GM21526 (cell line): ENCODE results near the gene VWA7.

ENCODE experiments used
- ATAC-seq: cut with Tn5 transposase; IDR thresholded peaks from one replicate; pipeline ENCODE4 v1.9.1; 2021; ENCODE audit warnings: moderate library complexity; ENCODE audit not compliant: unreplicated experiment, low FRiP score

Gene VWA7

DNA sequence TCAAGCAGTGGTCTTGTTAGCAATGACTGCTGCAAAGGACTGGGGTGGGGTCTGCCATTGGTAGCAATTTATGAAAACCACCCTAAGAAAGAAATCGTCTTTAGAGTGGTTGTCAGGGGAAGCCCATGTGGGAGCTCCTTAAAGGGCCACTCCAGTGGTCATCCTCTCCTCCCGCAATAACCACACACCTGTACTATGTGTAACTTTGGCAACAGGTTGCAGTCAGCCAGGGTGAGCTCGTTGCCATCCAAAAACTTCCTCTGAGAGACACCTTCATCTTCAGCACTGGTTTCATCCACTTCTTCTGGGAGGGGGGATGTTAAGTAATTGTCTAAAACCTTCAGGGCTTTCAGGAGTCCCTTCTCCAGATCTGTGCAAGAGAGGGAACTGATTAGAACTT is 45.1 kb downstream of the VWA7 start:
- ATAC-seq = no peak

DNA sequence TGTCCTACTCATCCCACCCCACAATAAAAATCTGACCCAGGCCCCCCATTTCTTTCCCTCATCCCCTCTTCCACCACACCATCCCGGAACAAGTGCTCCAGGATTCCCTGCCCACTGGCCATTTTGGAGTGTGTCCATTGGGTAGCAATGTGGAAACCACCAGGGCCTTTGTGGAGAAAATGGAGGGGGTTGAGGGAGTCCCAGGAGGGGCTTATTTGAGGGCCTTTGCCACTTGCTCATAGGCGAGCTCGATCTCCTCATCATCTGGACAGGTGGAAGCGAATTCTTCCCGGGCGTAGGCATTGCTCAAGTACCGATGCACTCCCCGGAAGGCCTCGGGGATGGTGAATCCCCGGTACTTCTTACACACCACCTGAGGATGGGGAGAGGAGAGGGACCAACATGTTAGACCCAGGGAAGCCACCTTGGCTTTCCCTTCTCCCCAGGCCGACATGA is 46.5 kb downstream of the VWA7 start:
- ATAC-seq = no peak

DNA sequence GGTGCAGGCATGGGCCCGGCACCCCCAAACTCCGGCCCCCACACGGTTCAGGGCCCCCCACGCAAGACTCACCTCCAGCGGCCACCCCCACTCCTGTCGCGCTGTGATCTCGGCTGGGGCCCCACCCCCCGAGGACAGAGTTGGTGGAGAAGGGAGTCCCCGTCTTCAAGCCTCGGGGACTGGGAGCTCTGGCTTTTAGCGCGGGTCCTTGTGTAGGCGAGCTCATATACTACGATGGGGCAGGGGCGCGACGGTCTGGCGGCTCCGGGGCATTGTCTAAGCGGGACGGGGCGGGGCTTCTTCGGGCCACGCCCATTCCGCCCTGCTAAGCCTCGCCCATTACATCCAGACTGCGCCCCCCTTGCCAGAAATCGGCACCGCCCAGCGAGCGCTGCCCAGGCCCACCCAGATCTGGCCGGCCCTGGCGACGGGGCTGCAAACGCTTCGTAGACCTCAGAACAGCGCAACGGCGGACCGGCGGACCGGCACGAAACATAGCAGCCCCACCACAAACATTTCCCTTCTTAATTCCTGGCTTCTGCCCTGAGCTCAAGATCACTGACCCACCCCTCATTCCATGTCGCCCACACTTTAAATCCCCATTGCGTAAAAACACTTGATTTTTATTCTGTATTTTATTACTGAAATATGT is 47.0 kb downstream of the VWA7 start:
- no peak for ATAC-seq

DNA sequence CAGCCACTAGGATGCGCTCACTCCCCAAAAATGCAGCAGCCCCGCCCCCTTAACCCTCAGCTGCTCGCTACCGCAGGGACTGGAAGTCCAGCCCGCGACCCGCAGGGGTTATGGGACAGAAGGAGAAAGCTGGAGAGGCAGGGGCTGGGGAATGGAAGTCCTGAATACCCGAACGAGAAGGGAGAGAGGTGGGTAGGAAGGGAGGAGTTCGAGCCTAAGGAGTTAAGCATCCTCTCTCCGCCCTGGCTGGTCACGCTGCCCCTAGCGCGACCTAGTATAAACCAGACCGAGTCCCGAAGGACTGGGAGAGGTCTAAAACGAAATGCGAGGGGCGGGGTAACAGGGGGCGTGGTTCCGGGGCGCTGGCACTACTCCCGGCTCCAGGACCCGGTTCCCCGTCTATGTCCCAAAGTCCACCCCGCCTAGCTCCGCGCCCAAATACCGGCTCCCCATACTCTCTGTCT is 47.6 kb downstream of the VWA7 start:
- ATAC-seq = no peak

DNA sequence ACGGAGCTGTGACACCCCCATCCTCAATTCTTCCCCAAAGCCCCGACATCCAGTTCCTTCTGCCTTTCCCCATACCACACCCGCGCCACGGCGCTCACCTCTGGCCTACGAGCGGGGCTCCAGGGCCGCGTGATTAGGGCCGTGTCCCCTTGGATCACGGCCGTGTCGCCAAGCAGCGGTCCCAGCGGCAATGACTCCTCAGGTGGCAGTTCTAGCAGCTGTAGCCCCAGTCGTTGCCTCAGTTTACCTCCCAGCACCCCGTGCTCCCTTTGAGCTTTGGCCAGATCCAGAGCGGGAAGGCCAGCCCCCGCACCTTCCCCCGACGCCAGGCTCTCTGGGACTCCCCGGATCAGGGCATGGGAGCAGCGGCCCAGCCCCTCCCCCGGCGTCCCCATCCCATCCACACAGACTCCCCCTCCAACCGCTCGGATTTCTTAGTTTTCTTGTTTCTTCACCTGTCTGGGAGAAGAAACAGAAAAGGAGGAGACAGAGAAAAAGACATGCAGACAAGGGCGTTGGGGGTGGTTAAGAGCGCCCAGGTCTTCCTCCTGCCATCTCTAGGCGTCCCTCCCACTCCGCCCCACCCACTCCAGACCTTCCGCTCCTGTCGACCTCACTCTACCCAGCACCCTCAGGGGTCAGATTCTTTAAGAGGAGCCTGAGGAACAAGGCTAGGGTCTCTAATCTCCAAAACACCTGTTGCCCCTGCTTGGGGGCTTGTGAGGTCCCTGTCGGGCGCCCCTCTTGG is 48.2 kb downstream of the VWA7 start, which contains the start of gene DDAH2:
TSS of gene DDAH2 (minus strand) at position 533 of the 748 bp plus-strand sequence. CDS start at position 395, 138 bp downstream.
- no peak for ATAC-seq

DNA sequence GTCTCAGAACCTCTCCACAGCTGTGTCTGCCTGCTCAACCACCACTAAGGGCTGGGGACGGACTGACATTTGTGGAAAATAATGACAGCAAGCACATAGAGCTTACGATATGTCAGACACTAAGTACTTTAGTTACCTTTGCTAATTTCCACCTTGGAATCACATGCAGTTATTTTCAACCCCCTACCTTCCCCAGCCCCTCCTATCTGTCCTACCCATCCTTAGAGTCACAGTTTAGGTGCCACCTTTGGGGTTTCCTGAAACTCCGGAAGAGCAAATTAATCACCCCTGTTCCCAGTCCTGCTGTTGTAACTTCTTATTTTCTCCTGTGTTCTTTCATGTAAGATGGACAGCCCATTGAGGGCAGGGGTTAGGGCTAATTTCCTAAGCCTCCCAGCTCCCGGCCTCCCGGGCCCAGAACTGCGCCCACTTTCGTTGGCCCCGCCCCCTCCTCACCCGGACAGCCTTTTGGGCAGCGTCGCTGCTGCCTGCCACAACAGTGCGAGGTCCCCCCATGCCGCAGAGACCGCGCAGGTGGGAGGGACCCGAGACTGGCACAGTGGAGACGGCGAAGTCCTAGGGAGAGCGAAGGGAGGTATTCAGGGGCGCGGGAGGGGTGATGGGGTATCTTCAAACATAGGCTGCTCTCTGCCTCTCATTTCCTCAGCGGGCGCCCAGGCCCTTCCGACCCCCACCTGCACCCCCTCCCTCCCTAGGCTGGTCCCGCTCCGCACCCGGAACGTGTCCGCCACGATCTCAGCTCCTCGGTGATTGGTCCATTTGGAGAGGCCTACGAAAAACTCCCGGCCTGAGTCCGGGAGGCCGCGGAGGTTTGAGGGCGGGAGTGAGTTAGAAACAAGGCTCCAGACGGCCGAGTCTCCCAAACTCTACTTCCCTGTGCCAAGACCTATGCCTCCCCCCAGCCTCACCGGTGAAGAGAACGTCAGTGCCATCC is 49.1 kb downstream of the VWA7 start:
- no peak for ATAC-seq

DNA sequence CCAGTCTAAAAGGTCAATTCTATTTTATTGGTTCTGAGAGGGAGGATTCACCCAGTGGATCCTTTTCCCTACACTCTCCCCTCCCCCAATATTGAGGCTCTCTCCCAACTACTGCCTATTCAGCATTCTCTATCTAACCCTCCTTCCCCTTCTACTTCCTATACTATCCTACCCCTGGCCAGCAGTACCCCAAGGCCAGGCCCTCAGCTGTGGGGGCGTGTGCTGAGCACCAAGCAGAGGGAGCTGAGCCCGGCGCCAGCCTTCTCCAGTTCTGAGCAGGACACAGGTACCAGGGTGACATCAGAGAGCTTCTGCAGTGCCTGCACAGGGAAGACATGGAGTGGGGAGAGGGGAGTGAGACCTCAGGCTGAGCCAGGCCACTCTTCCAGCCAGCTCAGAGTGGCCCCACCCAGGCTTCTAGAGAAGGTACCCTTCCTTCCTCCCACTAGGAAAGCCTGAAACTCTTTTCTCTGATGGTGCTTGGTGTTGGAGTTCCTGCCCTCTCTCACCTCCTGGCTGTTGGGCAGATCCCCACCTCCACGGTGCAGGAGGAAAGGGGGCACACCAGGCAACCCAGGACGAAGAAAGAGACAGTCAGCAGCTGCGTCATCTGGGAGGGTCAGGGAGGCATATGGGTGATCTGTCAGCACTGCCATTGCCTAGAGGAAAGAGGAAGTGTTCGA is 50.0 kb downstream of the VWA7 start:
- no peak for ATAC-seq

DNA sequence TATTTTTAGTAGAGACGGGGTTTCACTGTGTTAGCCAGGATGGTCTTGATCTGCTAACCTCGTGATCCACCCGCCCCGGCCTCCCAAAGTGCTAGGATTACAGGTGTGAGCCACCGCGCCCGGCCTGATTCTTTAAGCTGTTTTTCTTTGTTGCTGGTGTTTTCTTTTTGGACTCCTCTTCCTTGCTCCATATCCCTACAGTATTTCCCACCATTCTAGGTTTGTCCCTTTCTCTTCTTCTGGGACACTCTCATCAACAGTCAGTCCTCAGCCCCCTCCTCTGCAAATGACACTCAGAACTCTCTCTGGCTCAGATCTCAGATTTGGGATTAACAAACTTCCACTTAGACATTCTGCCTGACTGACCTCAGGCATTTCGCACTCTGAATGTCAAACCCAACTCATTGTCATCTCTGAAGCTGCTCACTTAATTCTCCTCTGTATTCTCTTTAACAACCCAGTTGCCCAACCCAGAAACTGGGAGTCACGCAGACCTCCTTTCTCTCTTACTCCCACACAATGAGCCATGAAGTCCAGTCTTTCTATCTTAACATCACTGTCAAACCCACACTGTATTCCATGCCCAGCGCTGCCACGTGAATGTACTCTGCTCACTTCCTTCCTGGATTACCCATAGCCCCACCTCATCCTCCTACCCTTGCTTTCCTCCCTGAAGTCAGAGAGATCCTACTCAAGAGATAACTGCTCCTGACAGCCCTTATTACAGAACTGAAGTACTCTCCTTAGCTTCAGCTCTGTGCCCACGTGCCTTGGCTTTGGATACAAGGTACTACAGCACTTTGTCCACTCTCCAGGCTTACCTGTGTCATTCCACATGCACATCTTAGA is 51.4 kb downstream of the VWA7 start:
- no peak for ATAC-seq

DNA sequence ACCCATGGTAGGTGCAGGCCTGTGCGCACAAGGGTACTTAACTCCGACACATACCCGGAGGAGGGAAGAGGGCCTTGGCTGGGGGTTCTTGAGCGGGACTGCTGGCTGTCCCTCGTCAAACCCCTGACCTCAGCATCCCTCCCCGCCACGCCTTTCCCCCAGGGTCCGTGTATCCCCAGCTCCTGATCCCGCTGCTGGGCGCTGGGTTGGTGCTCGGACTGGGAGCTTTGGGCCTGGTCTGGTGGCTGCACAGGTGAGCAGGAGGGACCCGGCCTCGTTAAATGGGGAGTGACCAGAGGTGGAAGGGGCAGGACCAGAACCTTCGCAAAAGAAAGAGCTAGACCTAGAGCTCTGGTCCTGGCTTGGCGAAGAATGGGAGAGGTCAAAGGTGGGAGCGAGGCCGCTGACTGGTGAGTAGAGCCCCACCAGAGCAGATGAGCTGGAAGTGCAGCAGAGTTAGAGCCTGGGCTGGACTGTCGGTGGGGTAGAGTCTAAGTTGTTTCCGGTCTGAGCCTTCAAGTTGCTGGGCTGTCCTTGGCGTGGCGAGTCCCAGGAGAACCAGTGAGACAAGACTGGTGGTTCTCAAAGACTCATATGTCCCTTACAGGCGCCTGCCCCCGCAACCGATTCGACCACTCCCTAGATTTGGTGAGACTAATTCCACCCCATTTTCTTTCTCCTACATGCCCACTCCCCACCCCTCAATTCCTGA is 53.0 kb downstream of the VWA7 start:
- ATAC-seq = no peak

DNA sequence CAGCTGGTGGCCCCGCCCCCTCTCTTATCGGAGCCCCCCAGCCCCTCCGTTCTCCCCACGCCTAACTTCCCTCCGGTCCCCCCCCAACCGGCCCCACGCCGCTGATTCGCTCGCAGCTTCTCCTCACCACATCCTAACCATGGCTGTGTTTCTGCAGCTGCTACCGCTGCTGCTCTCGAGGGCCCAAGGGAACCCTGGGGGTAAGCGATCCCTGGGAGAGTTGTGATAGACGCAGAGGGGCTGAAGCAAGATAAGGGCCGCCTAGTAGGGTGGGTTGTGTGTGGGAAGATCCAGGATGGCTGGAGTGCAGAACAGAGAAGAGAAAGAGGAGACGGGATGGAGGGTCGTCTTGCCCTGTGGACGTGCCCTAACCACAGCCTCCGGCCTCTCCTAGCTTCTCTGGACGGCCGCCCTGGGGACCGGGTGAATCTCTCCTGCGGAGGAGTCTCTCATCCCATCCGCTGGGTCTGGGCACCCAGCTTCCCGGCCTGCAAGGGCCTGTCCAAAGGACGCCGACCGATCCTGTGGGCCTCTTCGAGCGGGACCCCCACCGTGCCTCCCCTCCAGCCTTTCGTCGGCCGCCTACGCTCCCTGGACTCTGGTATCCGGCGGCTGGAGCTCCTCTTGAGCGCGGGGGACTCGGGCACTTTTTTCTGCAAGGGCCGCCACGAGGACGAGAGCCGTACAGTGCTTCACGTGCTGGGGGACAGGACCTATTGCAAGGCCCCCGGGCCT is 53.7 kb downstream of the VWA7 start, which contains the start of gene MPIG6B:
TSS of gene MPIG6B (plus strand) at position 129 of the 735 bp plus-strand sequence. CDS start at position 140, 11 bp downstream.
- no peak for ATAC-seq

DNA sequence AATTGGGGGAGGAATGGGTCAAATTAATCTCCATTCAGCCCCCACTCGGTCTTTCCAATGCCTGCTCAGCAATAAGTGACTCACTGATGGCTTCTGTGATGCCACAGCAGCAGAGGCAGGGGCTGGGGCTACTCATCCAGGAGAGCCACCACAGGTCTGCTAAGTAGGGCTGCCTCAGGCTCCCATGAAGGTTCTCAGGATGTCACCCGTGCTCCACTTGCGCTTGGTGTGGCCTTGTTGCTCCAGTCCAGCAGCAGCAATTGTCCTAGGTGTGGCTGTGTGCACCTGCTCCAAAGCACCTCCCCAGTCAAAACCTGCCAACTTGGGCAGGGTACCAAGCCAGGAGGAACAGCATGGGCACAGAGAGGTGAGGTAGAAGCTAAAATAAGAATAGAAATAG is 55.0 kb downstream of the VWA7 start:
- no peak for ATAC-seq

DNA sequence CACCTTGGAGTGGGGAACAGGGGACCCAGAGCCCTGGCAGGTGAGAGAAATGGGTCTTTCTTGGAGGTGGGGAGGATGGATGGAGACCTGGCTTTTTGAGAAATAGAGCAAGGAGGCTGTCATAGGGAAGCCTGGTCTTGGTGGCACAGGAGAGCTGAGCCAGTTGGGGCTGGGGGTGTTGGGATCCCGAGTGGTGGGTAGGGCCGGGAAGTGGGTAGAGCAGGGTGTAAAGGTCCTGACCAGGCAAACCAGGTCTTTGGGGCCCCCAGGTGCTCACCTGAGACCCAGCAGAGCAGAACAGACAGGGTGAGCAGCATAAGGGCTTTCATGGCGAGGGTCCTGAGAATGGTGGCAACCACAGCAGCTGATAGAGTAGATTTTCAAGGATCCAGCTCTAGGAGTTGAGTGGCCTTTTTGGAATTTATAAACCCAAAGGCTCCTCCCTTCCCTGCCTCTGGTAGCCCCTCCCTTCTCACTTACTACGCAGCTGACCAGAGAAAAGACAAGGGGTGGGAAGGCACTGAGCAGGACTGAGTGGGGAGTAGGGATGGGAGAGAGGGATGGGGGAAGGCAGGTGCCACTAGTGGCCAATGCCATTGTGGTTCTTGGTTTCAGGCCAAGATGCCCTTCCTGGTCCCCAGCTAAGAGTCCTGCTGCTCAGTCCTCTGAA is 55.6 kb downstream of the VWA7 start, which contains the start of gene LY6G6C:
TSS of gene LY6G6C (minus strand) at position 396 of the 670 bp plus-strand sequence. CDS start at position 329, 67 bp downstream.
- no peak for ATAC-seq

DNA sequence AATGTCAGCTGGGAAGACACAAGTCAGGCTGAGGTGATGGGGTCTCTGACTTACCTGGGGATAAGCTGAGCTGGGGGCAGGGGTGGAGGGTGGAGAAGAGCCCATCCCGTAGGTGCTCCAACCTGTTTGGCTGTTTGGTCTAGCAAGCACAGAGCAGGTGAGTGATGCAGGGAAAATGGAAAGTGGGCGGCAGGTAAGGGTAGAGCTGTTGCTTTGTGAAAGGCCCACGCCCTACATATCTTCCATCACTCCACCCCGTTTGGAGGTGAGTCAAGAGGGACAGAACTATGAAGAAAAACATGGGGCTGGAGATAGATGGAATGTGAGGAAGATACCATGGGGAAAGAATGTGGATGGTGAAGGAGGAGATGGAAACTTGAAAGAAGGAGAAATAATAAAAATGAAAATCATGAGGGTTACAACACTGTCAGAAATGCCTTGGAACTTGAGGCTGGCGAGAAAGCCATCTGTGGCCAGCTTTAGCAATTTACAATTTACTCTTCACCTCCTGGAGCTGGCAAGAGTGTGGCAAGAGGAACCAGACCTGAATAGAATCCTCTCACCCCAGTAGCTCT is 56.8 kb downstream of the VWA7 start:
- ATAC-seq = no peak

DNA sequence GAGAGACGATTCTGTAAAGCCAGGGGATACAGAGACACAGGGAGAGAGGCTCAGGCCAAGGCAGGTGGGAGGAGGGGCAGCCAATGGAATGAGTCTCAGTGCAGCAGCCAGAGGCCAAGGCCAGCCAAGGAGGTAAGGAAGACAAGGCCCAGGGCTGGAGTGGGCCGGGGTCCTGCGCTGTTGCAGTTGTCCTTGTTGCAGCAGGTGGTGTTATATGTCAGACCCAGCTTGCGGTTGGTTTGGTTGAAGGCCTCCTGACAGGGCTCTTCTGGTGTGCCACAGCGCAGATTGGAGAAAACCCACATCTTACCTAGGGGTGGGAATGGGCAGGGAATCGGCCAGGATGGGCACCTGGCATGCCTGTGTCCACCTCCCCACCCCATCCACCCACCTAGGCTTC is 58.1 kb downstream of the VWA7 start:
- ATAC-seq = no peak

DNA sequence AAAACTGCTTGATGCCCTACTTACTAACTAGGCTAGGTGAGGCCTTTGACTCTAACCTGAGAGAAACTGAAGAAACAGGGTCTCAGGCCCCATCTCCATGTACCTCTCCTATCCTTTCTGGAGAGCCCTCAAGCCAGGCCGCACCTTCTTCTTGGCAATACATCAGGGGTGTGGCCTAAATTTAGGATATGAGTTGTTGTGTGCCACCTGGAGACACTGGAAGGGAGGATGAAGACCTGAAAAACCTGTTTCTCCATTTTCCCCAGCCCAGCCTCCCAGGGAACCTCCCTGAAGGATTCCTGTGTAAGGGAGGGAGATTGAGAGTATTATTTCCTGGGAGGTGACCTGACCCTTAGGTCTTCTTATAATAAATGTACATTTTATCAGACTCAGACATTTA is 58.9 kb downstream of the VWA7 start:
- no peak for ATAC-seq

DNA sequence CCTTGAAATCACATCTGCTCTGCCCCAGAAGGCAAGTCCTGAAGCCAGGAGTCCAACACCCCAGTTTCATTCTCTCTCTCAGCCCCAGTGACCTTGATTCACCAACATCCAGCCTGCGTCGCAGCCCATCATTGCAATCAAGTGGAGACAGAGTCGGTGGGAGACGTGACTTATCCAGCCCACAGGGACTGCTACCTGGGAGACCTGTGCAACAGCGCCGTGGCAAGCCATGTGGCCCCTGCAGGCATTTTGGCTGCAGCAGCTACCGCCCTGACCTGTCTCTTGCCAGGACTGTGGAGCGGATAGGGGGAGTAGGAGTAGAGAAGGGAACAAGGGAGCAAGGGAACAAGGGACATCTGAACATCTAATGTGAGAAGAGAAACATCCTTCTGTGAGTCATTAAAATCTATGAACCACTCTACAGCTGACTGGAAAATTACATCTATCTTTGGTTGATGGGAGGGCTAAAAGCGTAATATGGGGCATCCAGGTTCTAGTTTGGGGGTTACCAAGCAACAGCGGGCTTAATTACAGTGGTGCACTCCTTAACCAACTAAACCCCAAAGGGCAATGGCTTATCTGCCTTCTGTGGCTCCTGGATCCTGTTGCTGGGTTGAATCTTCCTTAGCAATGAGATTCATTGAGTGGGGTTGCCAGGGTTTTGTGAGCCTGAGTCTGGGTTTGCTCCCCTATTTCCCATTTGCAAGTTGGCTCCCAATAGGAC is 59.5 kb downstream of the VWA7 start:
- ATAC-seq = no peak
